PC-9 (cell line): Measurements from ENCODE around the gene F12. TPM values are rescaled to one million over a fixed set of nuclear protein-coding genes. Genes with fewer than 3 reads are reported as not detected.

ENCODE experiments used
- BruUV-seq: library from RNA; stranded (reverse); fragments of 400-500 nt; replicated peaks from 2 replicates; lab custom pipeline; 2021; lab: Mats Ljungman, UMichigan
- CTCF ChIA-PET: fragments of 300-600 bp; sonication (Branson Sonifier 250); formaldehyde crosslinking; loops from one replicate; lab custom pipeline; 2022; ENCODE audit warnings: antibody characterized with exemption; lab: Charles Lee
- POLR2A ChIA-PET: fragments of 300-600 bp; sonication (Branson Sonifier 250); formaldehyde crosslinking; loops from one replicate; lab custom pipeline; 2022; ENCODE audit warnings: antibody characterized with exemption; ENCODE audit not compliant: unreplicated experiment; lab: Charles Lee
- DNase-seq, 2 experiments: peaks; one replicate each; pipeline versions ENCODE4 v3.0.0 to v3.0.0-alpha.2; 2015 to 2022; ENCODE audit warnings: mixed read lengths in 1 of 2
- H2AFZ ChIP-seq: fragments of 200-600 bp; sonication (generic); 2 replicates; pipeline ENCODE4 v1.8.1; 2017; ENCODE audit warnings: antibody characterized with exemption
- H3F3A ChIP-seq: fragments of 200-600 bp; sonication (generic); 2 replicates; pipeline ENCODE4 v1.8.1; 2017; ENCODE audit warnings: antibody characterized with exemption, mild to moderate bottlenecking, low read depth; ENCODE audit not compliant: insufficient read depth
- H3K27ac ChIP-seq: fragments of 200-600 bp; sonication (generic); 2 replicates; pipeline ENCODE4 v1.6.1; 2016; ENCODE audit warnings: mixed run types
- H3K27me3 ChIP-seq: fragments of 200-600 bp; sonication (generic); 2 replicates; pipeline ENCODE4 v1.6.1; 2016; ENCODE audit warnings: low read depth, mixed run types; ENCODE audit not compliant: insufficient read depth
- H3K36me3 ChIP-seq: fragments of 200-600 bp; sonication (generic); 2 replicates; pipeline ENCODE4 v1.6.1; 2016; ENCODE audit warnings: low read depth, mixed run types
- H3K4me1 ChIP-seq: fragments of 200-600 bp; sonication (generic); replicated peaks from 2 replicates; pipeline ENCODE4 v1.6.1; 2016; ENCODE audit warnings: mixed run types; ENCODE audit not compliant: insufficient read depth
- H3K4me2 ChIP-seq: fragments of 200-600 bp; sonication (generic); 2 replicates; pipeline ENCODE4 v1.6.1; 2017; ENCODE audit warnings: mixed run types
- H3K4me3 ChIP-seq: fragments of 200-600 bp; sonication (generic); 2 replicates; pipeline ENCODE4 v1.6.1; 2016; ENCODE audit warnings: mixed run types
- H3K79me2 ChIP-seq: fragments of 200-600 bp; sonication (generic); 2 replicates; pipeline ENCODE4 v1.6.1; 2017; ENCODE audit warnings: low read depth, mixed run types
- H3K9me2 ChIP-seq: fragments of 200-600 bp; sonication (generic); 2 replicates; pipeline ENCODE4 v1.8.1; 2017; ENCODE audit warnings: mild to moderate bottlenecking; ENCODE audit not compliant: insufficient read depth
- H3K9me3 ChIP-seq: fragments of 200-600 bp; sonication (generic); 2 replicates; pipeline ENCODE4 v1.8.1; 2016; ENCODE audit warnings: low read depth; ENCODE audit not compliant: insufficient read depth
- H4K20me1 ChIP-seq: fragments of 200-600 bp; sonication (generic); 2 replicates; pipeline ENCODE4 v1.8.1; 2017; ENCODE audit not compliant: insufficient read depth
- CTCF ChIP-seq: fragments of 200-600 bp; sonication (generic); conservative IDR thresholded peaks from 2 replicates; pipeline ENCODE4 v1.6.1; 2017; ENCODE audit warnings: mixed run types, antibody characterized with exemption, mild to moderate bottlenecking, moderate library complexity
- EZH2 ChIP-seq: fragments of 200-600 bp; sonication (generic); IDR thresholded peaks from 2 replicates; pipeline ENCODE4 v1.8.0; 2017; ENCODE audit warnings: antibody characterized with exemption, low read depth
- intact Hi-C: fragments of 100-400 bp; cut with micrococcal nuclease; formaldehyde crosslinking; loops from one replicate; pipeline ENCODE4 v1.10.0; 2022; ENCODE audit not compliant: unreplicated experiment
- total RNA-seq: library from RNA; stranded (reverse); gene quantifications from 2 replicates; pipeline ENCODE4 v1.2.3, GENCODE V29; 2021

Gene F12
- total RNA-seq, 1 experiment from 2014 or later: 14.5 TPM

- peaks cover 12% of the 10 kb centered on the region for H4K20me1 ChIP-seq
- H3K4me1 ChIP-seq: no peaks in the 10 kb centered on the region
- no peaks in the 10 kb centered on the region; the same call in 1 of the 2 replicates for H3K36me3 ChIP-seq
- BruUV-seq: no TSS peak
- peaks cover 60% of the 10 kb centered on the region for H3F3A ChIP-seq
- no peaks in the 10 kb centered on the region for H3K79me2 ChIP-seq
- no peak for TF ChIP-seq CTCF
- no peak for TF ChIP-seq EZH2
- H3K9me2 ChIP-seq: no peaks in the 10 kb centered on the region
- no peaks in the 10 kb centered on the region for H3K9me3 ChIP-seq
- no peak overlapping the region for H2AFZ ChIP-seq
- intact Hi-C loops: no loop called here
- no peak overlapping the region for H3K27ac ChIP-seq
- ChIA-PET POLR2A (no interaction called here), CTCF (no interaction called here)
- peak in 1 of 2 experiments; percentile 19 for DNase-seq
- no peaks in the 10 kb centered on the region for H3K27me3 ChIP-seq
- no peak overlapping the region for H3K4me3 ChIP-seq
- H3K4me2 ChIP-seq: no peak overlapping the region
Measured at GRCh38 chr5:177439518-177440053, 30.2 kb upstream of the F12 start.

DNA sequence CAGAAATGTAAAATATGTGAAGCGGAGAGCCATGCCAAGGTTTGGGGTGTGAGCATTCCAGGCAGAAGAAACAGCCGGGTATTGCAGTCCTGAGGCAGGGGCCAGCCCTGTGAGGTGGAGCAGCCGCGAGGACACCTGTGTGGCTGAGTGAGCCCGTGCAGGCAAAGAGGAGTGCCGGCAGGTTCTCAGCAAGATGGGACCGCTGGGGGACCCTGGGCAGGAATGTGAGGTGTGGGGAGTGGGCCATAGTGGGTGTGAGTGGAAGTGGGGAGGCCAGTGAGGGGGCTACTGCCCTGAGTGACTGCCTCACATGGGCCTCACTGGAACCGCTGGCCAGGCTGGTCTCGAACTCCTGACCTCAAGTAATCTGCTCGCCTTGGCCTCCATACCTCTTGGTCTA is 29.1 kb upstream of the F12 start:
- DNase-seq: no peak
- intact Hi-C loops: no loop called here
- no peak overlapping the region for H3K27ac ChIP-seq
- no peaks in the 10 kb centered on the region for H3K9me2 ChIP-seq
- H3K4me1 ChIP-seq: no peaks in the 10 kb centered on the region
- H3K4me2 ChIP-seq: no peak overlapping the region
- H3K36me3 ChIP-seq: no peaks in the 10 kb centered on the region; the same call in 1 of the 2 replicates
- no peak overlapping the region for H2AFZ ChIP-seq
- H3K4me3 ChIP-seq: no peak overlapping the region
- BruUV-seq: no TSS peak
- no peak for TF ChIP-seq CTCF
- H3K79me2 ChIP-seq: no peaks in the 10 kb centered on the region
- ChIA-PET CTCF (interaction anchor here (0.8 kb wide), 1 partner anchor 247 kb away, joined by 3 read pairs; no protein-coding TSS in a partner anchor), POLR2A (no interaction called here)
- H3F3A ChIP-seq: peaks cover 51% of the 10 kb centered on the region
- peaks cover under 1% of the 10 kb centered on the region; the same call in 1 of the 2 replicates for H4K20me1 ChIP-seq
- no peaks in the 10 kb centered on the region for H3K27me3 ChIP-seq
- H3K9me3 ChIP-seq: no peaks in the 10 kb centered on the region

GRCh38 chr5:177437623-177438022 is 28.3 kb upstream of the F12 start:
- no peak for TF ChIP-seq CTCF
- no peak for TF ChIP-seq EZH2
- intact Hi-C loops: no loop called here
- BruUV-seq: no TSS peak
- no peak for DNase-seq
- Histone ChIP-seq H4K20me1 (no peaks in the 10 kb centered on the region), H3K27me3 (no peaks in the 10 kb centered on the region), H3F3A (peaks cover 47% of the 10 kb centered on the region), H3K27ac (no peak overlapping the region), H3K9me2 (no peaks in the 10 kb centered on the region), H3K4me3 (no peak overlapping the region), H3K9me3 (no peaks in the 10 kb centered on the region), H3K79me2 (no peaks in the 10 kb centered on the region), H3K4me2 (no peak overlapping the region), H3K36me3 (no peaks in the 10 kb centered on the region; the same call in 1 of the 2 replicates), H3K4me1 (no peaks in the 10 kb centered on the region), H2AFZ (no peak overlapping the region)
- CTCF ChIA-PET: interaction anchor here (0.8 kb wide), 1 partner anchor 246 kb away, joined by 3 read pairs; no protein-coding TSS in a partner anchor
- POLR2A ChIA-PET: no interaction called here
